Testis (tissue), 2 donors: ENCODE data around the gene FAM83C.
"Not testable (repeated sequence)": the region's sequence is repeated elsewhere in the genome, so short reads cannot be mapped to it uniquely, and the experiment has no call there.

ENCODE experiments used
- POLR2A ChIP-seq: fragments of 450-650 bp; IDR thresholded peaks from one replicate; pipeline ENCODE4 v1.6.1; 2017; ENCODE audit warnings: antibody characterized with exemption, mild to moderate bottlenecking, moderate library complexity
- TF ChIP-seq, protein P1 (sequence below), 3 experiments: fragments of 450-650 bp in 2 of 3; fragments of 200-600 bp in 1 of 3; sonication (generic) in 1 of 3; IDR thresholded peaks; one replicate each; pipeline ENCODE4 v1.5.1; 2016 to 2019; ENCODE audit warnings: antibody characterized with exemption in 3 of 3, mild to moderate bottlenecking in 2 of 3, moderate library complexity in 1 of 3

DNA sequence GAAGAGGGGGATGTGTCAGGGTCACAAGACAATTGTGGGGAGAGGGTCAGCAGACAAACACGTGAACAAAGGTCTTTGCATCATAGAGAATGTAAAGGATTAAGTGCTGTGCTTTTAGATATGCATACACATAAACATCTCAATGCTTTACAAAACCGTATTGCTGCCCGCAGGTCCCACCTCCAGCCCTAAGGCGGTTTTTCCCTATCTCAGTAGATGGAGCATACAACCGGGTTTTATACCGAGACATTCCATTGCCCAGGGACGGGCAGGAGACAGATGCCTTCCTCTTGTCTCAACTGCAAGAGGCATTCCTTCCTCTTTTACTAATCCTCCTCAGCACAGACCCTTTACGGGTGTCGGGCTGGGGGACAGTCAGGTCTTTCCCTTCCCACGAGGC, 29.9 kb downstream of the FAM83C start:
- TF ChIP-seq, protein P1, sequence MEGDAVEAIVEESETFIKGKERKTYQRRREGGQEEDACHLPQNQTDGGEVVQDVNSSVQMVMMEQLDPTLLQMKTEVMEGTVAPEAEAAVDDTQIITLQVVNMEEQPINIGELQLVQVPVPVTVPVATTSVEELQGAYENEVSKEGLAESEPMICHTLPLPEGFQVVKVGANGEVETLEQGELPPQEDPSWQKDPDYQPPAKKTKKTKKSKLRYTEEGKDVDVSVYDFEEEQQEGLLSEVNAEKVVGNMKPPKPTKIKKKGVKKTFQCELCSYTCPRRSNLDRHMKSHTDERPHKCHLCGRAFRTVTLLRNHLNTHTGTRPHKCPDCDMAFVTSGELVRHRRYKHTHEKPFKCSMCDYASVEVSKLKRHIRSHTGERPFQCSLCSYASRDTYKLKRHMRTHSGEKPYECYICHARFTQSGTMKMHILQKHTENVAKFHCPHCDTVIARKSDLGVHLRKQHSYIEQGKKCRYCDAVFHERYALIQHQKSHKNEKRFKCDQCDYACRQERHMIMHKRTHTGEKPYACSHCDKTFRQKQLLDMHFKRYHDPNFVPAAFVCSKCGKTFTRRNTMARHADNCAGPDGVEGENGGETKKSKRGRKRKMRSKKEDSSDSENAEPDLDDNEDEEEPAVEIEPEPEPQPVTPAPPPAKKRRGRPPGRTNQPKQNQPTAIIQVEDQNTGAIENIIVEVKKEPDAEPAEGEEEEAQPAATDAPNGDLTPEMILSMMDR (IDR thresholded peaks at IDR 0.05) = not testable (repeated sequence)
- not testable (repeated sequence) for TF ChIP-seq POLR2A
